Measurements from ENCODE around the gene IFNL1.
A peak's percentile ranks its signal among the peaks of the same experiment; 100 is the strongest.
"Not testable (repeated sequence)": the region's sequence is repeated elsewhere in the genome, so short reads cannot be mapped to it uniquely, and the experiment has no call there.

Gene IFNL1

DNA sequence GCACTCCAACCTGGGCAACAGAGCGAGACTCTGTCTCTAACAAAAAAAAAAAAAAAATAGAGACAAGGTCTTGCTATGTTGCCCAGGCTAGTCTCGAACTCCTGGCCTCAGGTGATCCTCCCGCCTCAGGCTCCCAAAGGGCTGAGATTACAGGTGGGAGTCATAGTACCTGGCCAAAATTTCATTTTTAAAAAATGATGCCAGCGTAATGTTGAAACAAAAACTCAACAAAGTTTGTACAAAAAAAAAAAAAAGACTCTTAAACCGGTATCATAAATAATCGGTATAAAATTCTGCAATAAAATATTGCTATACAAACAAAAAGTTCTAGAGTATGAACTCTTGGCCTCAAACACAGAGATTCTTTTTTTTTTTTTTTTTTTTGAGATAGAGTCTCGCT, 36.1 kb downstream of the IFNL1 start:
- DNase-seq (ENCODE audit: low read depth in 3 of 3), result no peak

DNA sequence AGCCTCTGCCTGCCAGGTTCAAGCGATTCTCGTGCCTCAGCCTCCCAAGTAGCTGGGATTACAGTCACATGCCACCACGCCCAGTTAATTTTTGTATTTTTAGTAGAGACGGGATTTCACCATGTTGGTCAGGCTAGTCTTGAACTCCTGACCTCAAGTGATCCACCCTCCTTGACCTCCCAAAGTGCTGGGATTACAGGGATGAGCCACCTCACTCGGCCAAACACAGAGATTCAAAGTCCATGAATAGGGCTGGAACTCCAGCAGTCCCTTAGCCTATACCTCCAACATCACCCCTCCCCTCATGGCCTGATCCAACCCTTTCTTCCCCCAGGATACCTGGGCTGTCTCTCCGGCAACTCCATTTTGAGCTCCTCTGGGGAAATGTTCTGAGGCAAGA, 36.5 kb downstream of the IFNL1 start:
- not testable (repeated sequence) for DNase-seq (ENCODE audit: low read depth in 3 of 3)

- DNase-seq (ENCODE audit: low read depth in 3 of 3), result no peak
These were observed 37.3 kb downstream of the IFNL1 start for GRCh38 chr19:39333507-39333906.

- no peak for DNase-seq (ENCODE audit: low read depth in 3 of 3)
These were observed 38.3 kb downstream of the IFNL1 start for GRCh38 chr19:39334444-39334976.

GRCh38 chr19:39335168-39335548, 39.0 kb downstream of the IFNL1 start:
- DNase-seq (ENCODE audit: low read depth in 3 of 3), result peak in 1 of 3 experiments; percentile 9

DNA sequence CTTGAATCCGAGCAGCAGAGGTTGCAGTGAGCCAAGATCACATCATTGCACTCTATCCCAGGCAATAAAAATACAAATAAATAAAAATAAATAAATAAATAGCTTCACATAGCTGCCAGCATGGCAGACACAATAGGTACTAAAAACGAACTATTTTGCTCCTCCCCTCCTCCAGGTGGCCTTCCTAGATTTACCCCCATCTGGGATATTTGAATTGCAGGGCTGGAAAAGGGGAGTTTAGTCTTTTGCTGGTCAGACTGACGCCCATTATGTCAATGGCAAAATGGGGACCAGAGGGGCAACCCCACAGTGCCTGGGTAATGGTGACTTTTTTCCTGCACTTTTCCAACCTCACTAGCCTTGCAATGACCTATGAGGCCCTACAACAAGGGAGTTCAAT, 40.3 kb downstream of the IFNL1 start:
- DNase-seq (ENCODE audit: low read depth in 3 of 3), result no peak

DNA sequence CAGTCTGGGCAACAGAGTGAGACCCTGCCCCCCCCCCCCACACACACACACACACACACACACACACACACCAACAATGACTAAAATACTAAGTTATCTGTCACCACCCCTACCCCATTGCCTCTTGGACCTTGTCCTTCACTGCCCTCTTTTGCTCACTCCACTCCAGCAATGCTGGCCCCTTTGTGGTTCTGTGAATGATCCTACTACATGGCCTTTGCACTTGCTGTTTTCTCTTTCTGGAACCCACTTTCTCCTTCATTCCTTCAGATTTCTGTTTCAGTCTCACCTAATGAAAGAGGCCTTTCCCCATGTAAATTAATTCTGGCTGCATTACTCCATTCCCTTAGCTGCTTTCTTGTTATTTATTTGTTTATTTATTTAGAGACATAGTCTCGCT, 43.5 kb downstream of the IFNL1 start:
- no peak for DNase-seq (ENCODE audit: low read depth in 3 of 3)

DNA sequence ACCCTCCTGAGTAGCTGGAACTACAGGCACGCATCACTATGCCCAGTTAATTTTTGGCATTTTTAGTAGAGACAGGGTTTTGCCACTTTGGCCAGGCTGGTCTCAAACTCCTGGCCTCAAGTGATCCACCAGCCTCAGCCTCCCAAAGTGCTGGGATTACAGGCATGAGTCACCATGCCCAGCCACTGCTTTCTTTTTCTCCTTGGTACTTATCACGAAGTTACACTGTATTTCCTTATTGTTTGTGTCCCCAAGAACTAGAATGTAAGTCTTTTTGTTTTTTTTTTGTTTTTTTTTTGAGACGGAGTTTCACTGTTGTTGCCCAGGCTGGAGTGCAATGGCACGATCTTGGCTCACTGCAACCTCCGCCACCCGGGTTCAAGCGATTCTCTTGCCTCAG, 43.9 kb downstream of the IFNL1 start:
- not testable (repeated sequence) for DNase-seq (ENCODE audit: low read depth in 3 of 3)

DNA sequence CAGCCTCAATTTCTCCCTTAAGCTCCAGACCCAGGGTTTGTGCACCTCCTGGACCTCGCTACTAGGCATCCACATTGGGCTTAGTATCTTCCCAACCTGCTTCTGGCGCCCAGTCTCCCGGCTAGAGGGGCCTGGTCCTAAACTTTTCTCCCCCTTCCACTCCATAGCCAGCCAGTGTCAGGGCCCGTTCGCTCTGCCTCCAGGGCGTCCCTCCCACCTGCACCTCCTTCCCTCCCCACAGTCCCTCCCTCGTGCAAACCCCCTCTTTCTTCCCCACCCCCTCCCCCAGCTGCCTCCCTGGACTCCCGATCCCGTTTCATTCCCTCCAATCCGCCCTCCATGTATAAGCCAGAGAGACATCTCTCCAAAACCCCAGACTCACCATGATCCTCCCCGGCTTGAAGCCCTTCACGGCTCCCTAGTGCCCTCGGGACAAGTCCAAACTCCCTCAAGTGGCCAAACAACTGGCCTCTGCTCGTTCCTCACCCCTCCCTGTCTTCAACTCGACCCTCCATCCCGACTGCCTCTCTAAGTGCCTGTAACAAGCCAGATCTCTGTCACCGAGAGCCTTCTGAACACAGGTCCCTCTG, 45.0 kb downstream of the IFNL1 start:
- DNase-seq (ENCODE audit: low read depth in 3 of 3), result no peak

GRCh38 chr19:39341719-39342604, 45.8 kb downstream of the IFNL1 start, which contains the start of gene SAMD4B:
TSS of gene SAMD4B (plus strand) at chr19:39342421. CDS start at chr19:39356894, 14,473 bp downstream.
- peak; percentile 97 to 99 (median 99) for DNase-seq (ENCODE audit: low read depth in 3 of 3)

- peak in 1 of 3 experiments; percentile 10 for DNase-seq (ENCODE audit: low read depth in 3 of 3)
These were observed 46.6 kb downstream of the IFNL1 start for GRCh38 chr19:39342647-39343305.

GRCh38 chr19:39345956-39346355, 49.7 kb downstream of the IFNL1 start:
- DNase-seq (ENCODE audit: low read depth in 3 of 3), result no peak

DNA sequence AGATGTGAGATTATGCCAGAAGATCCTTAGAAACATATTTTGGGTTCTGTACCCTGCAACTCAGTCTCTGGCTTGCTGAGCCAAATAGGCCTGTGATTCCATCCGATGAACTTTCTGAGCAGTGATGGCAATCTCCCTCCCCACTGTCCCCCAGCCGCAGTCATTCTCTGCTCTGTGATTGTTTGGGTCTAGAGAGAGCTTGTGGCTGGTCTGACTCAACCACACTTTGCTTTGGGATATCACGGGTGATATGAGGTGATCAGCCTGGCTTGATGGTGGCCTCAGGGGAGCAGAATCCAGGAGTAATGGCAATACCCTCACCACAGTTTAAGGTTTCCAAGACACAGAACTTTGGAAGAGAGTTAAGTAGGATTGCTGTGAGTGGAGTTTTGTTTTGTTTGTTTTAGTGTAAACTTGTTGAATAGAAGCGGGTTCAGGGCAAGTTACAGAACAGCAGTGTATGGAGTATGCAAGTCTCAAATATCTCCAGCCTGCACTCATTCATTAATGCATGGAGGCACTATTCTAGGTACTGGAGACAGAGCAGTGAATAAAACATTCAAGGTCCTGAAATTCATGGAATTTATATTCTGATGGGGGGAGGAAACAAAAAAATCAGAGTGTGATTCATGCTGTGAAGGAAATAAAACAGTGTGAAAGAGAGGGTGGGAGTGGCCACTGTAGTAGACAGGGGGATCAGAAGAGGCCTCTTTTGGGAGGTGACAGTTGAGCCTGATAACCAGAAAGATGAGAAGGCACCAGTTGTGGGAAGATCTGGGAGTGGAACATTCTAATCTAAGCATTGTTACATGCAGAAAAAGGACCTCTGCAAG, 51.3 kb downstream of the IFNL1 start:
- DNase-seq (ENCODE audit: low read depth in 3 of 3), result no peak
